BLaER1 (cell line): ENCODE results near the gene PHLDB1.
A peak's percentile ranks its signal among the peaks of the same experiment; 100 is the strongest.

Experiments
- H3K27ac ChIP-seq: shearing (Covaris generic); formaldehyde crosslinking; 2 replicates; pipeline ENCODE4 v1.8.1; 2022
- H3K27me3 ChIP-seq: shearing (Covaris generic); formaldehyde crosslinking; 2 replicates; pipeline ENCODE4 v1.8.1; 2022
- H3K36me3 ChIP-seq: shearing (Covaris generic); formaldehyde crosslinking; 2 replicates; pipeline ENCODE4 v1.8.1; 2022
- H3K4me1 ChIP-seq: shearing (Covaris generic); formaldehyde crosslinking; 2 replicates; pipeline ENCODE4 v1.8.1; 2022
- H3K4me2 ChIP-seq: shearing (Covaris generic); formaldehyde crosslinking; 2 replicates; pipeline ENCODE4 v1.8.1; 2022
- H3K4me3 ChIP-seq: shearing (Covaris generic); formaldehyde crosslinking; 2 replicates; pipeline ENCODE4 v1.8.1; 2022
- H3K9ac ChIP-seq: shearing (Covaris generic); formaldehyde crosslinking; 2 replicates; pipeline ENCODE4 v1.8.1; 2022
- H3K9me3 ChIP-seq: shearing (Covaris generic); formaldehyde crosslinking; 2 replicates; pipeline ENCODE4 v1.8.1; 2022
- H4K20me1 ChIP-seq: shearing (Covaris generic); formaldehyde crosslinking; 2 replicates; pipeline ENCODE4 v1.8.1; 2022
- Cebpa-rat ChIP-seq: shearing (Covaris generic); IDR thresholded peaks from 2 replicates; pipeline ENCODE4 v1.8.1; 2022

The PHLDB1 gene

DNA sequence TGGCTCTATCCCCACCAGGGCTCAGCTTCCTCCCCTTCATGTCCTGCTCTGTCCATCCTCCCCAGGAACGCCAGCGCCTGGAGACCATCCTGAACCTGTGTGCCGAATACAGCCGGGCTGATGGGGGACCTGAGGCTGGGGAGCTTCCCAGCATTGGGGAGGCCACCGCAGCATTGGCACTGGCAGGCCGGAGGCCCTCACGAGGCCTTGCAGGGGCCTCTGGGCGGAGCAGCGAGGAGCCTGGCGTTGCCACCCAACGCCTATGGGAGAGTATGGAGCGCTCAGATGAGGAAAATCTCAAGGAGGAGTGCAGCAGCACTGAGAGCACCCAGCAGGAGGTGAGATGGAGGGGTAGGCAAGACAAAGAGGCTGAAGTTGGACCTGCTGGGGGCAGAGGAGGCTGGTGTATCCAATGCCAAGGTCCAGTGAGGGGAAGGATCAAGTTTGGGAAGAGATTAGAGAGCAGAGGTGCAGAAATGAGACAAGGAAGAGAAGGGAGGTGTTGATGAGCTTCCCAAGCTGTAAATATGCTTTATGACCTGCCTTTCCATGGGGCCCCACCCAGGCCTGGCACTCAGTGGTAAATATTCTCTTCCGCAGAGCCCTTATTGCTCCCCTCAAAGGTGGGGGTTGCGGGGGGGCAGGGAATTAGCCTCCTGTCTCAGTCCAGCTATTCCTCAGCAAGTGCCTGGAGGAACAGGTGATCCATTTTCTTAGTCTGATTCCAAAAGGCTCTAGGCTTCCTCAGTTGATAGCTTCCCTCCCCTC, 23.9 kb downstream of the PHLDB1 start:
- Histone ChIP-seq H3K36me3 (peaks cover 16% of the 10 kb centered on the region; the same call in 1 of the 2 replicates), H4K20me1 (no peaks in the 10 kb centered on the region)

DNA sequence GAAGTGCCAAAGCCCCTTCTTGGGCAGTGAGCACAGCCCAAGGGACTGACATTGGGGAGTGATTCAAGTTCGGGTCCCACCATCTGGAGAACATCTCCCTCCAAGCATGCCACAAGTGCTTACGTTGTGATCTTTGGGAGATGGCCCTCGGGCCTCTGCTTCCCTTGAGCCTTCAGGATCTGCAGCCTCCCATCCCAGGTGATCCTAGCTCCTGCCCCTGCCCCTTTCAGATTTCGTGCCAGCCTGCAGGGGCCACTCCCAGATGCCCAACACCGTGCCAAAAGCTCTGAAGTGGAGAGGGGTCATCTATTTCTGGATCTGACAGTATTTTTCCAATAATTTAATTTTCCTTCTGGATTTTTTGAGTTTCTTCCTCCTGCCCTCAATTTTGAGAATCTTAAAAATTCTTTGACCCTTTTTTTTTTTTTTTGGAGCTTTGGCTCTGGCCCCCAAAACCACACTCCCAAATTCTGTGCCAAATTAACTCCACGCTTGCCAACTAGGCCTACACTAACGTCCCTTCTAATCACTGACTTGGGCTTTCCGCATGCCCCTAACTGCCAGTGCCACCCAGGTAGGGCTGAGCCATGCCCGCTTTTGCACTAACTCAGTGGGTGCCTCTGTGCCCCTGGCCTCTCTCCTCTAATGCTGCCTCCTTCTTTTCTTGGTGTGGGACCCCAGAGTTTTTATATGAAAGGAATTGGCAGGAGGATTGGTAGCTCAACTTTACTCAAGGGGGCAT, 25.3 kb downstream of the PHLDB1 start:
- Histone ChIP-seq H3K36me3 (peaks cover 9% of the 10 kb centered on the region; the same call in 1 of the 2 replicates), H4K20me1 (no peaks in the 10 kb centered on the region), H3K9me3 (no peaks in the 10 kb centered on the region), H3K27ac (no peak overlapping the region), H3K4me2 (no peak overlapping the region), H3K4me1 (peaks cover 7% of the 10 kb centered on the region), H3K27me3 (no peaks in the 10 kb centered on the region), H3K4me3 (no peak overlapping the region), H3K9ac (no peak overlapping the region)
- no peak for TF ChIP-seq Cebpa-rat

More for the DNA sequence above, 23.9 kb downstream of the PHLDB1 start:
- Histone ChIP-seq H3K4me3 (no peak overlapping the region), H3K4me2 (no peak overlapping the region), H3K4me1 (peaks cover 7% of the 10 kb centered on the region), H3K9me3 (no peaks in the 10 kb centered on the region), H3K9ac (no peak overlapping the region), H3K27ac (no peak overlapping the region), H3K27me3 (no peaks in the 10 kb centered on the region)
- no peak for TF ChIP-seq Cebpa-rat

GRCh38 chr11:118633319-118633690, 25.9 kb downstream of the PHLDB1 start:
- Histone ChIP-seq H3K4me3 (no peak overlapping the region), H3K4me2 (no peak overlapping the region), H3K4me1 (peaks cover 7% of the 10 kb centered on the region), H4K20me1 (no peaks in the 10 kb centered on the region), H3K36me3 (peaks cover 4% of the 10 kb centered on the region; the same call in 1 of the 2 replicates), H3K9me3 (no peaks in the 10 kb centered on the region), H3K27me3 (no peaks in the 10 kb centered on the region), H3K27ac (no peak overlapping the region), H3K9ac (no peak overlapping the region)
- no peak for TF ChIP-seq Cebpa-rat

GRCh38 chr11:118633979-118634378, 26.6 kb downstream of the PHLDB1 start:
- H3K27ac ChIP-seq, result no peak overlapping the region
- peaks cover 7% of the 10 kb centered on the region for H3K4me1 ChIP-seq
- no peak overlapping the region; the same call in 1 of the 2 replicates for H3K9ac ChIP-seq
- no peaks in the 10 kb centered on the region for H3K9me3 ChIP-seq
- no peak for TF ChIP-seq Cebpa-rat
- no peaks in the 10 kb centered on the region for H3K27me3 ChIP-seq
- H3K36me3 ChIP-seq, result no peaks in the 10 kb centered on the region
- no peak overlapping the region for H3K4me3 ChIP-seq
- no peaks in the 10 kb centered on the region for H4K20me1 ChIP-seq
- H3K4me2 ChIP-seq, result peak overlapping the region; percentile 70

GRCh38 chr11:118634431-118635236, 27.2 kb downstream of the PHLDB1 start:
- H3K4me2 ChIP-seq, result peak overlapping the region; percentile 70
- H4K20me1 ChIP-seq, result no peaks in the 10 kb centered on the region
- no peak for TF ChIP-seq Cebpa-rat
- H3K4me3 ChIP-seq, result no peak overlapping the region
- H3K9me3 ChIP-seq, result no peaks in the 10 kb centered on the region
- peaks cover 7% of the 10 kb centered on the region for H3K4me1 ChIP-seq
- no peak overlapping the region for H3K27ac ChIP-seq
- H3K9ac ChIP-seq, result no peak overlapping the region; the same call in 1 of the 2 replicates
- no peaks in the 10 kb centered on the region for H3K27me3 ChIP-seq
- H3K36me3 ChIP-seq, result no peaks in the 10 kb centered on the region

- Histone ChIP-seq H3K4me1 (peaks cover 7% of the 10 kb centered on the region), H3K4me2 (peak overlapping the region; percentile 70), H3K9ac (no peak overlapping the region), H3K27ac (no peak overlapping the region), H3K27me3 (no peaks in the 10 kb centered on the region), H3K36me3 (no peaks in the 10 kb centered on the region), H4K20me1 (no peaks in the 10 kb centered on the region), H3K4me3 (no peak overlapping the region), H3K9me3 (no peaks in the 10 kb centered on the region)
- TF ChIP-seq Cebpa-rat, result no peak
Observed at GRCh38 chr11:118635237-118635591, 27.8 kb downstream of the PHLDB1 start.

DNA sequence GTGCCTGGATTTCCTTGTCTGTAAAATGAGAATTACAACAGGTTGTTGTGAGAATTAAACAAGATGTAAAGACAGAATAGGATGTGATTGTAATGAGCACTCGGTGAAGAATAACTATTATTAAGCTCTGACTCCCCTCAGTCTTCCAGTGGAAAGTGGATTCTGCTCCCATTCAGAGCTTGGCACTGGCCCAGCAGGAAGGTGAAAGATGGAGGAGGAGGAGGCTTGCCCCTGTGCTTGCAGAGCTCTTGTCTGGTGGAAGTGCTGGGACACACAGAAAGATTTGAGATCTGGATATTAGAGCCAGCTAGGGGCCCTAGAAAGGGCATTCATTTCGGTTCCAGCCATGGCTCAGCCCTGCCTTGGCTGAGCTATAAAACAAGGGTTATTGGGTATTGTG, 28.2 kb downstream of the PHLDB1 start:
- Histone ChIP-seq H3K4me2 (no peak overlapping the region), H4K20me1 (no peaks in the 10 kb centered on the region), H3K27me3 (no peaks in the 10 kb centered on the region), H3K4me1 (peaks cover 8% of the 10 kb centered on the region), H3K36me3 (no peaks in the 10 kb centered on the region), H3K27ac (no peak overlapping the region), H3K9ac (no peak overlapping the region), H3K4me3 (no peak overlapping the region), H3K9me3 (no peaks in the 10 kb centered on the region)
- no peak for TF ChIP-seq Cebpa-rat

DNA sequence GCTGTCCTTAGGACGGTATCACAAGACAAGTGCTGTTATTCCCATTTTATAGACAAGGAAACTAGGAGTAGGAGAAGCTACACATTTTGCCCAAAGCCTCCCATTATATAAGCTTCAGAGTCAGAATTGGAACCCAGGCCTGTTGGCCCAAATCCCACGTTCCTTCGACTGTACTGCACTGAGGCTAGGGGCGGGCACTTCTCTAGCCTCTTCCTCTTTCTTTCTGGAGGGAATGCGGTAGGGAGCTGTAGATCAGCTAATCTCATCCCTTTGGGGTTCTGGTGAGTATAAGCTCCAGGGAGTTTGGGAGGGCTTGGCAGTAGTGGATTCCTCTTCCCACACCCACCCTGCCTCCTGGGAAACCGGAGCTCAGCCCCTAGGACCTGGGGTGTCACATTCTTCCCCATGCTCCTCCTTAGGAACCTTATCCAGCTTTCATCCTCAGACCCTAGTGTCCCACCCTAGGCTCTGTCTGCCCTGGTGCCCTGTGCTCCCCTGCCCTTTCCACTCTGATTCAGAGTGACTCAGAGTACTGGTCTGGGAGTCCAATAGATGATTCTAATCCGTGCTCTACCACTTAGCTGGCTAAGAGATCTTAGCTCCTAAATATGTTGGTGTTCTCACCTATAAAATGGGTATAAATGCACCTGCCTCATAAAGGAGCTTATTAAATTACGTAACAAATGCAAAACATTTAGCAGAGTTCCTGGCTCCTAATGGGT, 29.3 kb downstream of the PHLDB1 start:
- Histone ChIP-seq H3K9ac (no peak overlapping the region), H3K9me3 (no peaks in the 10 kb centered on the region), H3K4me2 (no peak overlapping the region), H3K4me1 (peaks cover 19% of the 10 kb centered on the region), H3K36me3 (no peaks in the 10 kb centered on the region), H3K27me3 (no peaks in the 10 kb centered on the region), H3K4me3 (no peak overlapping the region), H3K27ac (no peak overlapping the region), H4K20me1 (no peaks in the 10 kb centered on the region)
- no peak for TF ChIP-seq Cebpa-rat

DNA sequence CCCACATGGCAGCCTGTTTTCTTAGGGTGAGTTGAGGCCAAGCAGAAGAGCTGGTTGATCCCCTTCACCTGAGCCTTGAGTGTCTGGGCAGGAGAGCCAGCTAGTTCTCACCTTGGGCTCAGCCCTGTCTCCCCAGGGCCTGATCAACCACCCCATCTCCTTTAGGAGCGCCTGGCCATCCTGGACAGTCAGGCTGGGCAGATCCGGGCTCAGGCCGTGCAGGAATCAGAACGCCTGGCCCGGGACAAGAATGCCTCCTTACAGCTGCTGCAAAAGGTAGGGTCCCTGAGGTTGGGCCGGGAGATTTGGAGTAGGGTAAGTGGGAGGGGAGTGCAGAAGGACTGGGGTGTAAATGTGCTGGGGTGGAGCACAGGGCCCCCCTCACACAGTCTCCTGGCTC, 31.3 kb downstream of the PHLDB1 start:
- peaks cover 24% of the 10 kb centered on the region for H3K4me1 ChIP-seq
- no peak overlapping the region for H3K9ac ChIP-seq
- TF ChIP-seq Cebpa-rat, result no peak
- H3K36me3 ChIP-seq, result no peaks in the 10 kb centered on the region
- H3K4me2 ChIP-seq, result no peak overlapping the region
- no peaks in the 10 kb centered on the region for H3K27me3 ChIP-seq
- no peak overlapping the region for H3K27ac ChIP-seq
- no peaks in the 10 kb centered on the region for H3K9me3 ChIP-seq
- no peaks in the 10 kb centered on the region for H4K20me1 ChIP-seq
- no peak overlapping the region for H3K4me3 ChIP-seq
